Vagina (tissue), 2 donors: Measurements from ENCODE around the gene CIDEB.

Experiments
- POLR2A ChIP-seq, 2 donors: fragments of 450-650 bp; IDR thresholded peaks; one replicate each; pipeline ENCODE4 v1.6.1; 2017; ENCODE audit warnings: antibody characterized with exemption in 2 of 2, mild to moderate bottlenecking in 2 of 2, moderate library complexity in 2 of 2
- POLR2AphosphoS5 ChIP-seq, 2 donors: sonication (generic); formaldehyde crosslinking; IDR thresholded peaks; one replicate each; pipeline ENCODE4 v1.9.0; 2017; ENCODE audit warnings: antibody characterized with exemption in 2 of 2, mild to moderate bottlenecking in 2 of 2, low read depth in 1 of 2; ENCODE audit not compliant: insufficient read depth in 1 of 2

GRCh38 chr14:24292118-24292807, 15.5 kb downstream of the CIDEB start:
- TF ChIP-seq POLR2A (IDR thresholded peaks at IDR 0.05): no peak
- no peak for TF ChIP-seq POLR2AphosphoS5 (IDR thresholded peaks at IDR 0.05; ENCODE audit: insufficient read depth in 1 of 2, low read depth in 1 of 2)
